GM23248 (cell line): Measurements from ENCODE around the gene TSSC4.

ENCODE experiments used
- EZH2 ChIP-seq: fragments of 200-600 bp; sonication (generic); IDR thresholded peaks from 2 replicates; pipeline ENCODE4 v1.6.1; 2018; ENCODE audit warnings: antibody characterized with exemption, mild to moderate bottlenecking; ENCODE audit not compliant: insufficient read depth, poor library complexity, severe bottlenecking
- EZH2phosphoT487 ChIP-seq: fragments of 200-600 bp; sonication (generic); IDR thresholded peaks from 2 replicates; pipeline ENCODE4 v1.6.1; 2018; ENCODE audit warnings: antibody characterized with exemption, moderate library complexity, mild to moderate bottlenecking, low read depth; ENCODE audit not compliant: insufficient read depth

DNA sequence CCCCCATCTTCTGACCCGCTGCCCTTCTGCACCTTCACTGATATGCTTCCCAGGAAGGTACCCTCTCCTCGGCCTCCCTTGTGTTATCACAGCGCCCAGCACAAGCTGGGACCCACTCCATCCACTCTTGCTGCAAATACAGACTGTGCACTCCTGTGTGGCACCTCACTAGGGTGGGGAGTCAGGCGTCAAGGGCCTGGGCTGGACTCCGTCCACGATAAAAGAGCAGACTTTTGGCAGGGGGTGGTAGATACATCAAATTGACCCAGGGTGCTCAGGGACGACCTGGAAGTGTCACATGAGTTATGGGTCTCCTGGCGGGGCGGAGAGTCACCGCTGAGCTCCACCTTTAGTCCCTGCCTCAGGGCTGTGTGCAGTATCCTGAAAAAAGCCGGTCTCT, 42.9 kb downstream of the TSSC4 start:
- TF ChIP-seq EZH2phosphoT487 = no peak
- TF ChIP-seq EZH2 = no peak
